T-helper 2 cell (primary cell): ENCODE results near the gene APLP2.
A peak's percentile ranks its signal among the peaks of the same experiment; 100 is the strongest.
"Not testable (repeated sequence)": the region's sequence is repeated elsewhere in the genome, so short reads cannot be mapped to it uniquely, and the experiment has no call there.

Source experiments
- DNase-seq, 5 experiments: peaks; one replicate each; pipeline versions ENCODE4 v3.0.0 to v3.0.0-alpha.2; 2012 to 2022

Gene APLP2

DNA sequence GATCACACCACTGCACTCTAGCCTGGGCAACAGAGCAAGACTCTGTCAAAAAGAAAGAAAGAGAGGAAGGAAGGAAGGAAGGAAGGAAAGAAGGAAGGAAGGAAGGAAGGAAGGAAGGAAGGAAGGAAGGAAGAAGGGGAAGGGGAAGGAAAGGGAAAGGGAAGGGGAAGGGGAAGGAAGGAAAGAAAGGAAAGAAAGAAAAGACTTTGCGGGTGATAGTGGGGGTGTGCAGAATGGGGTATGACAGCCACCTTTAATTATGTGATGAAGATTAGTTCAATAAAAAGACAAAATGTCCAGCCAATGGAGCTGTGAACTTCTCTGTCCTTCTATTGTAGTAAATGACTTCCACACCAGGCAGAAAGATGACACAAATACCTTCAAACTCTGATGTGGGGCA lies 8.7 kb upstream of the APLP2 start:
- no peak for DNase-seq

GRCh38 chr11:130062026-130062425 lies 7.7 kb upstream of the APLP2 start:
- no peak for DNase-seq

DNA sequence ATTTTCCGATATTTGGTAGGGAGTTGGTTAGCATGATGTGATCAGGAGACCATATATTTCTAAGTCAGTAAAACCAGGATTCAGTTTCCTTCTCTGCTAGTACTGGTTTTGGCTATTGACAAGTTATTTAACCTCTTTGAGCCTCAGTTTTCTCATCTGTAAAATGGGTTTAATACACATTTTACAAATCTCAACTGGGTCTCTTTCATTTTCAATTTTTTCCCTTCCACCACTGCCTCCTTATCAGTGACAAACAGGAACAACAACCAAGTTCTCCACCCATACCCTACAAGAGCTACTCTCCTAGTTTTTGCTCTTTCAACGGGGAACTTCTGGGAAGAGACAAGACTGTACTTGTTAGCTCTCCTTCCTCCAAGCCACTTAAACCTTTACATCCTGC lies 6.2 kb upstream of the APLP2 start:
- no peak for DNase-seq

- DNase-seq, result no peak
These were observed 5.1 kb upstream of the APLP2 start for GRCh38 chr11:130064596-130064995.

DNA sequence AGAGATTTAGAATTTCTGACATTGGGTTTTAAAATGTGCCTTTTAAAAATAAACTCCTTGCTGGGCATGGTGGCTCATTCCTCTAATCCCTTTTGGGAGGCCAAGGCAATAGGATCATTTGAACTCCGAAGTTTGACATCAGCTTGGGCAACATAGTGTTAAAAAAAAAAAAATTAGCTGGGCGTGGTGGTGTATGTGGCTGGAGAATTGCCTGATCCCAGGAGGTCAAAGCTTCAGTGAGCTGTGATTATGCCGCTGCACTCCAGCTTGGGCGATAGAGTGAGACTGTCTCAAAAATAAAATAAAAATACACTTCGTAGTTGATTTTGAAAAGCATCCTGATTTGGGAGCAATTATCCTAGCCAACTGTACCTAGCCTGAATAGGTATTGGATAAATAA lies 3.4 kb upstream of the APLP2 start:
- DNase-seq, result no peak

- no peak for DNase-seq
These were observed 1.1 kb upstream of the APLP2 start for GRCh38 chr11:130068546-130068985.

- DNase-seq, result peak in 3 of 5 experiments; percentile 13 to 72 (median 28)
These were observed 572 bp upstream of the APLP2 start for GRCh38 chr11:130068986-130069658.

- peak; percentile 18 to 55 (median 27) for DNase-seq
These were observed 583 bp downstream of the APLP2 start for GRCh38 chr11:130070109-130070845.

DNA sequence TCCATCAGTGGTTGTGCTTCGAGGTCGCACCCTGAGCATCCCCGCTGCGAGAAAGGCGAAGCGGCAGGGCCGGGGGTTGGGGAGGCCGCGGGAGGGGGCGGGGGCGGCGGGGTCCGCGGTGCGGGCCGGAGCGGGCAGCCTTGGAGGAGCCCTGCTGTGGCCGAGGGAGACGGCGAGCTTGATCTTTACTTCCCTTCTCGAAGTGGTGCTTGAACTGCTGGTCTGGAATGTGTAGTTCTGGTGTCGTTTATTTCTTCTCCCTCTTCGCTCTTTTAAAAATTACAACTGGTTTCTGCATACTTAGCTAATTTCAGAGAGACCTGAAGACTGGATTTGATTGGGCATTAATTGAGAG lies 1.1 kb downstream of the APLP2 start:
- no peak for DNase-seq

GRCh38 chr11:130071211-130071712 lies 1.6 kb downstream of the APLP2 start:
- no peak for DNase-seq

- DNase-seq, result no peak
These were observed 5.0 kb downstream of the APLP2 start for GRCh38 chr11:130074736-130075135.

- DNase-seq, result no peak
These were observed 7.2 kb downstream of the APLP2 start for GRCh38 chr11:130076778-130077481.

- no peak for DNase-seq
These were observed 8.0 kb downstream of the APLP2 start for GRCh38 chr11:130077671-130078070.

- DNase-seq, result no peak
These were observed 8.4 kb downstream of the APLP2 start for GRCh38 chr11:130078080-130078479.

GRCh38 chr11:130085671-130086290 lies 16.1 kb downstream of the APLP2 start:
- DNase-seq, result no peak

- DNase-seq, result no peak
These were observed 17.0 kb downstream of the APLP2 start for GRCh38 chr11:130086669-130087068.

DNA sequence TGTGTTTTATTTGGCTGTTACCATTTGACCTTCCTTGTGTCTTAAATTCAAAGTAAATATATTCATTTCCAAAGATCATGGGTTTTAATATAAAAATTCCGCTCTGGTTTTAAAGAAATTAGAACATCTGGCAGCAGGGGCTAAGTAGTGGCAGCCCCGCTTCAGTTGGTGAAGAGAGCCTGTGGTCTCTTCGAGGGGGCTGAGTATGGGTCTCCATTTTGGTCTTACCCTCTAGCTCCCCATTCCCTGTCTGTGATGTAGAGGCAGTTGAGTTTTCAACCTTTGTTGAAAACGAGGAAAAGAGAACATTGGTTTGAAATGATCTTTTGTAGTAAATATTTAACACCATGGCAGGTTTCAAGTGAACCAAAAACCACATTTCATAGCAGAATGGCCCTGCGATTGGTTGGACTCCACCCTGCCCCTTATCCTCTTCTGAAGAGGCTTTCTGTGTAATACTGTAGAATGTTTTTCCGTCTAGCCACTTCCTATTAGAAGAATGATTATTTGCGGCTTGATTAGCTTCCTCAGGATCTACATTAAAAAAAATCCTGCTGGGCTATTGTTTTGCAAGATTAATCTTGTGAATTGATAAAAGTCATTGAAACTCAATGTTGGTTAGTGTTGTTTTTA lies 17.7 kb downstream of the APLP2 start:
- DNase-seq, result no peak

DNA sequence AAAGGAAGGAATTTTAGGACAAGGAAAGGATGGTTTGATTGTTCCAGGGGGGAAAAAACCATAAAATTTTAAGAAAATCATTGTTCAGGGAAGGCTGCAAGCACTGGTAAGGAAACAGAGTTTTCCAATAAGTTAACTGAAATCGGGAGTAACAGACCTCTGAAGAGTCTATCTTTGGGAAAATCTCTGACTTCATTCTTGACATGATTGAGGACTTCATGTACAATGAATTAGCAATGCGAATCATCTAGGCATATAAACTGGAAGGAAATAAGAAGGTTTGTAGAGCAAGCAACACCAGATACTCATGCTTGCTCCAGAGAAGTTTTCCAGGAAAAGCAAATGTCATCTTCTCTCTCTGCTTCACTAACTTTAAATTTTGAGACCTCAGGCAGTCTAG lies 18.5 kb downstream of the APLP2 start:
- no peak for DNase-seq

DNA sequence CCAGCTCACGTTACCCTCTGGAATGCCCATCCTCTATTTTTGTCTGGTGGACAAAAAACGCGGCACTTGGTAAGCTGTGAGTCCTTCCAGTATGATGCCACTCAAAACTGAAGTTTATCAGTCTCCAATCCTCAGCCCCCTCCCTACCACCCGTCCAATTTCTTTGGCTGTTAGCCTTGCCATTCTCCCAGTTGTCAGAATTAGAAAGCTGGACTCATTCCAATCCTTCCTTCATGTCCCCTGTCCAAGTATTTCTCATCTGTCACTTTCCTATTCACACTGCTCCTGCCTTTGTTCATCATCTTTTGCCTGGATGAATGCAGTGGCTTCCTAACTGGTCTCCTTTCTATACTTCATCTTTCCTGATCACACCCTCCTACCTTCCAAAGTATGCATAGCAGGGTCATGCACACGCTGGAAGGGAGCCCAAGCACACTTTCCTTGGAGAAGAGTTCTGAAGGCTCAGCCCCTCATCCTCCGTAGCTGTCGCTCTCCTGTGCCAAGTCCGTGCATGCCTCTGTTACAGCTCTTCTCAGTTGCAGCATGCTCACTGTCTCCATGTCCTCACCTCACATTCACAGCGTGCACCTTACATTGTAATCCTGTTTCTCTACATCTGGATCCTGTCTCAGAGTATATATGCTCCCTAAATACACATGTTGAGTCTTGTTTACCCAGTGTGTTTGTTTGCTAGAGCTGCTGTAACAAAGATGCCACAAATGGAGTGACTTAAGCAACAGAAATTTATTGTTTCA lies 19.4 kb downstream of the APLP2 start:
- DNase-seq, result no peak

DNA sequence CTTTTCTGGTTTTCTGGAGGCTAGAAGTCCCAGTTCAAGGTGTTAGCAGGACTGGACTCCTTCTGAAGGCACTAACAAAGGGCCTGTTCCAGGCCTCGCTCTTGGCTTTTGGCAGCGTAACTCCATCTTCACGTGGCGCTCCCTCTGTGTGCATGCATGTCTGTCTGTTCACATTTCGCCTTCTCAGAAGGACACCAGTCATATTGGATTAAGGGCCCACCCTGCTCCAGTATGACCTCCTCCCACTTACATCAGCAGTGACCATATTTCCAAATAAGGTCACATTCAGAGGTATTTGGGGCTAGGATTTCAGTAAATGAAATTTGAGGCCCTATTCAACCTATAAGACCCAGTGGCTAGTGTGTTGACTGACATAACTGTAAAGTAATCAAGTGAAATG lies 20.0 kb downstream of the APLP2 start:
- no peak for DNase-seq

DNA sequence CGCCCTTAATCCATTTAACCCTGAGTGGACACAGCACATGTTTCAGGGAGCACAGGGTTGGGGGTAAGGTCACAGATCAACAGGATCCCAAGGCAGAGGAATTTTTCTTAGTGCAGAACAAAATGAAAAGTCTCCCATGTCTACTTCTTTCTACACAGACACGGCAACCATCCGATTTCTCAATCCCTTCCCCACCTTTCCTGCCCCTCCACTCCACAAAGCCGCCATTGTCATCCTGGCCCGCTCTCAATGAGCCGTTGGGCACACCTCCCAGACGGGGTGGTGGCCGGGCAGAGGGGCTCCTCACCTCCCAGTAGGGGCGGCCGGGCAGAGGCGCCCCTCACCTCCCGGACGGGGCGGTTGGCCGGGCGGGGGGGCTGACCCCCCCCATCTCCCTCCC lies 20.8 kb downstream of the APLP2 start:
- DNase-seq, result not testable (repeated sequence)

- not testable (repeated sequence) for DNase-seq
These were observed 21.5 kb downstream of the APLP2 start for GRCh38 chr11:130091169-130091568.
